Fibroblast of skin of right biceps (primary cell): ENCODE measurements around the gene RIMS3.
A peak's percentile ranks its signal among the peaks of the same experiment; 100 is the strongest.
"Not testable (repeated sequence)": the region's sequence is repeated elsewhere in the genome, so short reads cannot be mapped to it uniquely, and the experiment has no call there.

Experiments
- DNase-seq: peaks from one replicate; pipeline ENCODE4 v3.0.0-alpha.2; 2013

RIMS3 gene

DNA sequence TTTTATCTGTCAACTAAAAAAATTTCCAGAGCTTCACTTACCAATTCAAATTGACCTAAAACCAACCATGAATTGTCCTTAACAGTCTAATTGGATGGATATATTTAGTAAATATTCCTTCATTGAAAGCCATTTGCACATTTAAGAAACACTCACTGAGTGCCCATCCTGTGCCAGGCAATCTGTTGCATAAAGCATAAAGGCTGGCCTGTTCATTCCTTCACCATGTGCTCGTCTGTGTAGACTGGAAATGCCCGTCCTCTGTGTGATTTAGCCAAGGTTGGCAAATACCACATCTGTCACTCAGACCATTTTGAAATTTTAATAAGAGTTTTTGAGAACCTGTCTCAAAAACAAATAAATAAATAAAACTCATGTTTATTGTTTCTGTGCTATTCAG lies 76.9 kb downstream of the RIMS3 start:
- no peak for DNase-seq

DNA sequence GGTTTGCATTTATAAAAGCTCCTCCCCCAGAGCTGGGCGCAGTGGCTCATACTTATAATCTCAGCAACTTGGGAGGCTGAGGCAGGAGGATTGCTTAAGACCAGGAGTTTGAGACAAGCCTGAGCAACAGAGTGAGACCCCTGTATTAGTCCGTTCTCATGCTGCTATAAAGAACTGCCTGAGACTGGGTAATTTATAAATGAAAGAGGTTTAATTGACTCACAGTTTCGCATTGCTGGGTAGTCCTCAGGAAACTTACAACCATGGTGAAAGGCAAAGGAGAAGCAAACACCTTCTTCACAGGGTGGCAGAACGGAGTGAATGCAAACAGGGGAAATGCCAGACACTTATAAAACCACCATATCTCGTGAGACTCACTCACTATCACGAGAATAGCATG lies 81.5 kb downstream of the RIMS3 start:
- DNase-seq: no peak

DNA sequence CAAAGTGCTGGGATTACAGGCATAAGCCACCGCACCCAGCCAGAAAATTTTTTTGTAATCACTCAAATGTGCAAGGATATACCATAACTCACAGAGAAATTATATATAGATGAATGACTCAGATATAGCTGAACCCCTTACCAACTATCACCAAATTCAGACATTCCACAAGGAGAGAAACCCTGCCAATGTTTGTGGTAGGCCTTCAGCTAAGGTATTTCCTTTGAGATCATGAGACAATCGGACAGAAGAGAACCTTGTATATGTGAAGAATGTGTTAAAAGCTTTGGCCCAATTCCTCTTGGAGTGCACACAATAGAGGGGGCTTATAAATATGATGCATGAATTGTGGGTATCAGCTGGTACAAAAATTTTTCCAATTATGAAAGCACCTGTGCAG lies 83.4 kb downstream of the RIMS3 start:
- peak; percentile 69 for DNase-seq

DNA sequence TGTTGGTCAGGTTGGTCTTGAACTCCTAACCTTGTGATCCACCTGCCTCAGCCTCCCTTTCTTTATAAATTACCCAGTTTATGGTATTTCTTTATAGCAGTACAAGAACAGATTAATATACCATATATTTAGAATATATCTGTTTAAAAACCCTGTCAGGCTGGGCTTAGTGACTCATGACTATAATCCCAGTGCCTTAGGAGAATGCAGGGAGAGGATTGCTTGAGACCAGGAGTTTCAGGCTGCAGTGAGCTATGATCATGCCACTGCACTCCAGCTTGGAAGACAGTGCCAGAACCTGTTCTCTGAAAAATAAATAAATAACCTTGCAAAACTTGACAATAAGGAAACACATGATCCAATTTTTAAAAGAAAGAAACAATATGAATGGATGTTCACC lies 90.1 kb downstream of the RIMS3 start:
- no peak for DNase-seq

DNA sequence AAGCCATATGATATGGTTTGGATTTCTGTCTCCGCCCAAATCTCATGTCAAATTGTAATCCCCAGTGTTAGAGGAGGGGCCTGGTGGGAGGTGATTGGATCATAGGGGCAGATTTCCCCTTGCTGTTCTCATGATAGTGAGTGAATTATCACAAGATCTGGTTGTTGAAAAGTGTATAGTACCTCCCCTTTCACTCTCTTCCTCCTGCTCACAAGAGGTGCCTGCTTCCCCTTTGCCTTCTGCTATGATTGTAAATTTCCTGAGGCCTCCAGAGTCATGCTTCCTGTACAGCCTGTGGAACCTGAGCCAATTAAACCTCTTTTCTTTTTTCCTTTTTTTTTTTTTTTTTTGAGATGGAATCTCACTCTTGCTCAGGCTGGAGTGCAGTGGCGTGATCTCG lies 90.7 kb downstream of the RIMS3 start:
- not testable (repeated sequence) for DNase-seq
